T-helper 2 cell treated with Interferon-gamma antibody and Interleukin-4, amounts not matched to agents 100 ng/mL and 5 ng/mL, for 36 hours (primary cell): ENCODE data around the gene IFNA8. TPM values are rescaled to one million over a fixed set of nuclear protein-coding genes. Genes with fewer than 3 reads are reported as not detected.
"Not testable (repeated sequence)": the region's sequence is repeated elsewhere in the genome, so short reads cannot be mapped to it uniquely, and the experiment has no call there.

Source experiments
- intact Hi-C: fragments of 100-400 bp; cut with micrococcal nuclease; formaldehyde crosslinking; loops from one replicate; pipeline ENCODE4 v1.15.1; 2023
- total RNA-seq: library from RNA; stranded (reverse); gene quantifications from 2 replicates; pipeline ENCODE4 v1.2.3, GENCODE V29; 2022

IFNA8 gene
- total RNA-seq, 1 donor from 2014 or later: not detected

DNA sequence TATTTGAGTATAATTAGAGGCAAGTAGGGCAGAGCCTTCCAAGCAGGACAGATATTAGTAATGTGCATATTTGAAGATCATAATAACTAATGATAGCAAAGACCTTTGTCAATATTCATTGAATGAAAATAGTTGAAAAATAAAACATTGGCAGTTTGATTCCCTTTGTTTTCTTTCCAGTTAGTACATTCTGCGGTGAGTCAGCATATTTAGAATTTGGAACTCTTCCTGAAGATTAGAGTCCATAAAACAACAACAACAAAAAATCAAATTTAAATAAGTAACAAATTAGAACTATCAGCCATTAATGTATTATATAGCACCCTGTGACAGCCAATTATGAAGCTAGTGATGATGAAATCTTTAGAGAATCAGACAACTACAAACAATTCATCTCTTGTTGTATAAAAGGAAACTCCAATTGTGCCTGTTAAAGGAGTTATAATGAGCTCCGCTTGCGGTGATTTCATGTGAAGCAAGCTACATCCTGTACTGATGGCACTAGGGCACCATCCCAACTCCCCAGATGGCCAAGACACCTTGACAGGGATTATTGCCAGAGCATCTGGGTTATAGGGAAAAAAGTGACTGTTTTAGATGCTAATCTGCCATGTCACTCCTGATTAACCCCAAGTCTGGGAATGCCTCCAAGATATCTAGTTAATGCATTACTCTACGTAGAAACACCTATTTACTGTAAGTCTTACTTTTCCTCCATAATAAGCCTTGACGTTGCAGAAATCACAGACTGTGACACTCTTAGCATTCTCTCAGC is 6.8 kb downstream of the IFNA8 start:
- intact Hi-C loops: no loop called here

DNA sequence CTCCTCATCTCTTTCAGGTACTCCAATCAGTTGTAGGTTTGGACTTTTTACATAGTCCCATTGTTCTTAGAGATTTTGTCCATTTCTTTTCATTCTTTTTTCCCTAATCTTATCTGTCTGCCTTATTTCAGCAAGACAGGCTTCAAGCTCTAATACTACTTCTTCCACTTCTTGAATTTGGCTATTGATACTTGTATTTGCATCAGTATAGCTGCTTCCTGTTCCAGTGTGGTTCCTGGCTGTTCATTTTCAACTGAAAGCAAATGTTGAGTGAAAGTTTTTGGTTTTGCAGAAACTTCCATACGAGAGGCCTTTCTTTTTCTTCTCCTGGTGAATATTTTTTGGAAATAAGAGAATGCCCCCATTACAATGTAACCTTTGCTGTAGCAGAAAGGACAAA is 19.3 kb downstream of the IFNA8 start:
- intact Hi-C loops: no loop called here

DNA sequence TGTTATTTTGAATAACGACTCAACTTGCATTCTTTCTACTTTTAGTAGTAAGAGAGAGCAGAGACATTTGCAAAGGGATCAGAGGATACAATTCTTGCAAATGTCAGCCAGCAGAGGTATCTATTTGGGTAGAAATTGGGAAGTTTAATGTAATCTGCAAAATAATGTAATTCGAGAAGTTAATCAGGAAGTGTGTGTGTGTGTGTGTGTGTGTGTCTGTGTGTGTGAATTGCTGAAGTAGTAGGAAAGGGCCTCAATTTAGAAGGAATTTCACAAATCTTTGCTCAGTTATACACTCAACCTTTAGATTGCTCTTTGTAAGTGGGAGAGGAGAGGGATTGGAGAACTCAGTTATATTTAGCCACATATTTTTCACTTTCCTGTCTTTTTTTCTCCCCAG is 20.3 kb downstream of the IFNA8 start:
- intact Hi-C loops: no loop called here

DNA sequence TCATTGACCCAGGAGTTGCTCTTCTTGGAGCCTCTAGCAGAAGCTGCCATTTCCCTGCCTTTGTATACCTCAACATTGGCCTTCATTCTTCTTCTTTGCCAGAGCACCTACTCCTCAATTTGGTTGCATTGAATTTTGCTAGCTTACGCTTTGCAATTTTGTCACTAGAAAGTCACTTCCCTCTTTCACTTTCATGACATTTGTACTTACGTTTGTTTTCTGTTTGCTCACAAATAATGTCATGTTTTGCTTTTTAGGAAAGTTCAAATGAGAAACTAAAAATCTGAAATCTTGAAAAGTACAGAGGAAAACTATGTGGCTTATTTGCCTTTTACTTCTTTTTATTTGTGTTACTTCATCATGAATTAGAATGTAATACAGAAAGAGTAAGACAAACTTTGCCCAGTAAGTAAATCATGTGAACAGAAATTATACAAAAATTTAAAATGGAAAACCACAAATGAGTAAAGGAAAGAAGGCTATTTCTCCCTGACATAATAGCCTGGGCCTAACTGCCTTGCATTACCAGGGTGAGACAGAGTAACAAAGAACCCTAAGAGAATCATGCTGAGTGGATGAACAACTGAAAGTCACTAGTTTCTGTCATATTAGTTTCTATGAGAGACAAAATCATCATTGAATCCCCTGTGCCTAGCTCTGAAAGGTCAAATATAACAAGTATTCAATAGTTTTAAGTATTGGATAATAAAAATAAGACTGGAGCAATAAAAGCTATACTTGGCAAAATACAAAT is 23.9 kb downstream of the IFNA8 start:
- intact Hi-C loops: no loop called here

DNA sequence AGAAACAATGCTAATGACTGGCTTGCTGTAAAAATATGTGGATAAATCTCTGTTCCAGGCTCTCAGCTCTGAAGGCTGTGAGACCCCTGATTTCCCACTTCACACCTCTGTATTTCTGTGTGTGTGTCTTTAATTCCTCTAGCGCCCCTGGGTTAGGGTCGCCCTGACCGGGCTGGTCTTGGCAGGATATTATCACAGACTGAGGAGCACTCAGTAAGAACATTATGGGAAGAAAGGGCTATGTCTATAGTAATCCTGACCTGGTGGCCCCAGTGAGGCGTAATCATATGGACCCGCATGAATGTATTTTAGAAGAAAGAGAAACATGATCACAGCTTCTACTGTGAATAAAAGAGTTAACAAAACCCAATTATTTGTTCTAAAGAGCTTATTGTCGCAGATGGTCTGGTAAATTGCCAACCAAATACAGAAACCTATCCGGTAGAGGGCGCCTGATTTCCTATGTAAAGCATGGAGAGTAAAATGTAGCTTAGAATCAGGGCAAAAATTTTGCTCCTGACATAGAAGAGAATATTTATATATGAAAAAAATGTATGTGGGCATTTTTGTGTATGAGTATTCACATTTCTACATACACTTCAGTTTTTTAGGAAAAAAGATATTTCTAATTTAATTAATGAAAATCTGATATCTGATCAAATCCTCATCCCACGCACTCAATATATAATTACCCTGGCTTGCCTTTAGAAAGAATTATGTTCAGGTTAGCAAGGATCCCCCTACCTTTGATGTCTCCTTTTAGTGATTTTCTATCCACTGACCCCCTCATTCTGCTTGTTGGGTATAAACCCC is 25.5 kb downstream of the IFNA8 start:
- intact Hi-C loops: no loop called here

DNA sequence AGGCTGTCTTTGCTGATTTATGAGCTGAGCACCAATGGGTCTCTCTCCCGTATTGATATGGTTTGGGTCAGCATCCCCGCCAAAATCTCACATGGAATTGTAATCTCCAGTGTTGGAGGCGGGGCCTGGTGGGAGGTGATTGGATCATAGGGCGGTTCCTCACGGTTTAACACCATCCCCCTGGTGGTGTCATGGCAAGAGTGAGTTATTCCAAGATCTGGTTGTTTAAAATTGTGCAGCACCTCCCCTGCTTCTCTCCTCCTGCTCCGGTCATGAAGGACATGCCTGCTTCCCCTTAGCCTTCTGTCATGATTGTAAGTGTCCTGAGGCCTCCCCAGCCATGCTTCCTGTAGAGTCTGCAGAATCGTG is 26.1 kb downstream of the IFNA8 start:
- intact Hi-C loops: not testable (repeated sequence)

DNA sequence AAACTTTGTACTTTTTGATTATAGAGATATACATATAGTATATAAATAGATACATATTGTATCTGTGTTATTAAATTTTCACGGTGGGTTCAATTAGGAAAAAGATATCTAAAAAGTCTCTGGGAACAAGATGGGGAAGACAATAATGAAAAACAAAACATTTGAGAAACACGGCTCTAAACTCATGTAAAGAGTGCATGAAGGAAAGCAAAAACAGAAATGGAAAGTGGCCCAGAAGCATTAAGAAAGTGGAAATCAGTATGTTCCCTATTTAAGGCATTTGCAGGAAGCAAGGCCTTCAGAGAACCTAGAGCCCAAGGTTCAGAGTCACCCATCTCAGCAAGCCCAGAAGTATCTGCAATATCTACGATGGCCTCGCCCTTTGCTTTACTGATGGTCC is 31.2 kb downstream of the IFNA8 start, which contains the start of gene IFNA1:
Gene IFNA1 (plus strand): TSS at position 301 of the 400 bp plus-strand sequence. CDS start 69 bp downstream, at position 370.
- intact Hi-C loops: no loop called here

DNA sequence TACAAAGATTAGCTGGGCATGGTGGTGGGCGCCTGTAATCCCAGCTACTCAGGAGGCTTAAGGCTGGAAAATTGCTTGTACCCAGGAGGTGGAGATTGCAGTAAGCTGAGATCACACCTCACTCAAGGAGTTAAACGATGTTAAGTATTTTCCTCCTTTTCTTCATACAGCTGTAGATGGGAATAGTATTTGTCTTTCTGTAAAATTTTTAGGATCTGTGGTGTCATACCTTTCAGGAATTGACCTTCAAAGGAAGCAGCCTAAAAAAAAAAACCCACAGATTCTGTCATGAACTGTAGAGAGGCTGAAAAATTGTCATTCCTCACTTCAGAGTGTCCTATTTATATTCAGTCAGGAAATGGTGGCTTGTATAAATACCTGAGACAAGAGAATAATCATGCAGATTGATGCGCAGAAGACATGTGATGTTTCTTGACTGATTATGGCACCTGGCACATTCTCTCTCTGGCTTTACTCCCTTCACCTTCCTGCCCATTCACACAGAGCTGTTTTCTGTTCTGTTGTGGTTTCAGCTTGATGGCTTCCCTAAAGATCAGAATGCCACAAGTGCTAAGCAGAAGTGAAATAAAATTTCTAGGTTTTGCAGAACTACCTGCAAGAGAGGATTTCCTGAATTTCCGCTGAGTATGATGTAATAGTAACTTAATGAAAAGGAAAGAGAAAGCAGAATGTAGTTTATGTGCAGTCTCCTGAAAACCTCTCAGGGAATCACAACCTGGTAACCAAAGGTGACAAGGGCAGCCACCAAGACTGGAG is 35.1 kb downstream of the IFNA8 start:
- intact Hi-C loops: no loop called here

DNA sequence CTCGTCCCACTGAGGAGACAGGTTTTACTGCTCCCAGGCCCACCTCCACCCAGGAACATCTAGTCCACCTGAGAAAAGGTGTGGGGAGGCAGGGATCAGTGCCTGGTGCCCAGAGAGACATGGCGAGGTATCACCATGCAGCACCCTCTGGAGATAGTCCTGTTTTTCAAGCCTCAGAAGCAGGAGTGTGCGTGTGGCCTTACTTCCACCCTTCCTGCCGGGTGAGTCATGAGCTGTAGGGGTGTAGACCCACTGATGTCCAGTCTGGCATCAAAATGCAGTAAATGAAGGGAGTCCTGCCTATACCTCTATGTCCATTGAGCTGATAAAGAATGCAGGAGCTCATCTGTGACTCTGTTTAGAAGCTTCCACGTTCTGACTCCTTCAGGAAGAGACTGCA is 40.4 kb downstream of the IFNA8 start:
- intact Hi-C loops: not testable (repeated sequence)

DNA sequence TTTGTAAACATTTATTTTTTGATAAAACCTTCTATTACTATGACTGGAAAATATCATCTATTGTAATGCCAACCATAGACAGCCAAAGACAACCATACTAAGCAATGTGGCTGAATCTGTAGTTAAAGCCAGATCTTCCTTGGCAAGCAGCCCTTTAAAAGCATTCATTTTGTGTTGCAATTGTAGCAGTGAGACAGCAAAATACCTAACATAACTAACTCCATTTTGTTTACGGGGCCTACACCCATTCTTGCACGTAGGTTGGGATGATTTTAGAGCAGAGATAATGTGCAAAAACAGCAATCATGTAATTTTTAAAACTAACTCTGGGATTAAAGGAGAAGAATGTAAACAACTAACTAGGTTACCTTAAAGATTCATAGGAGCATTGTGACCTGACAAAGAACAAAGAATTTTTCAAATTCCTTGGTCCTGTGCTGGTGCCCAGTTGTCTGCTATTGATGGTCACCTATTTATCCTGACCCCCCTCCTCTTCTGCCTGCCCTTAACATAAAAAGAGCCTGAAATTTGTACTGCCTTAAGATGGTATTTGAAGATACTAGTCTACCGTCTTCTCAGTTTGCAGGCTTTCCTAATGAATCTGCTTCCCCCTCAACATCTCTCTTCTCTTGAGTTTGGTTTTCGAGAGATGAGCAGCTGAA is 41.9 kb downstream of the IFNA8 start:
- intact Hi-C loops: loop anchor here (10.0 kb wide), 1 partner anchor 236 kb away; the partner anchor contains the start of gene IFNA16

DNA sequence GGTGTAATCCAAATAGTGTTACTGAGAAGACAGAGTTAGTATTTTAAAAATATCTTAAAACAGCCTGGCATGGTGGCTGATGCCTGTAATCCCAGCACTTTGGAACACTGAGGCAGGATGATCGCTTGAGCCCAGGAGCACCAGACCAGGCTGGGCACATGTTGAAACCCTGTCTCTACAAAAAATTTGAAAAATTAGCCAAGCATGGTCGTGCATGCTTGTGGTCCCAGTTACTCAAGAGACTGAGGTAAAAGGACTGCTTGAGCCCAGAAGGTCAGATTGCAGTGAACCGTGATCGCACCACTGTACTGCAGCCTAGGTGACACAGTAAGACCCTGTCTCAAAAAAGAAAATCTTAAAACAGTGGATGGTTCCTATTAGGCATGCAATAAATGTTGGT is 43.8 kb downstream of the IFNA8 start:
- intact Hi-C loops: loop anchor here (10.0 kb wide), 1 partner anchor 238 kb away; the partner anchor contains the start of gene IFNA16

DNA sequence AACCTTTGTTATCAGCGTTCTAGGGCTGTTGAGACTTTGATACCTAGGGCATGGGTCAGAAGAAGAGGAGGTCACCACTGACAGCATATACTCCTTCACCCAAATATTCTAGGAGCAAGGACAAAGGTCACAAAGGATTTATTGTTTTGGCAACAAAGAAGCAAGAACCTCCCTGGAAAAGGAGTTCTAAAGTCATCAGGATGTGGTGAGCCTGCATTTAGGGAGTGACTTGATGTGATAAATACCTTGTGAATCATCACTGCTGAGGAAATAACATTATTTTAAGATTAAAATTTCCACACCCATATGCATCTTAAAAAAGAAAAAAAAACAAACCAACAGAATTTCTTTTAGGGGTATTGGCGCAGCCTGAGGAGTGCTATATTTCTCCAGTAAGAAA is 45.2 kb downstream of the IFNA8 start:
- intact Hi-C loops: loop anchor here (10.0 kb wide), 1 partner anchor 239 kb away; the partner anchor contains the start of gene IFNA16

DNA sequence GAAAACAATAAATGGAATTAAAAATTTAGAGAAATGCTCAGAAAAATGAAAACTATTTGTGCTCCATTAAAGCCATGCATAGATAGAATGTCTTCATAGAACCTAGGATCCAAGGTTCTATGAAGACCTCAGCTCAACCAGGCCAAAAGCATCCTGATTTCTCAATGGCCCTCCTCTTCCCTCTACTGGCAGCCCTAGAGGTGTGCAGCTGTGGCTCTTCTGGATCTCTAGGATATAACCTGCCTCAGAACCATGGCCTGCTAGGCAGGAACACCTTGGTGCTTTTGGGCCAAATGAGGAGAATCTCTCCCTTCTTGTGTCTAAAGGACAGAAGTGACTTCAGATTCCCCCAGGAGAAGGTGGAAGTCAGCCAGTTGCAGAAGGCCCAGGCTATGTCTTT is 46.4 kb downstream of the IFNA8 start:
- intact Hi-C loops: loop anchor here (1.0 to 10.0 kb wide), 2 partner anchors 129 to 241 kb away; partner anchors contain the start of gene IFNA16

Other genes starting within 250 kb of the IFNA8 start
- gene IFNA21, start 242.5 kb upstream of the IFNA8 start, total RNA-seq: not detected in 2 replicates
- not detected in 2 replicates for gene IFNA4, start 221.5 kb upstream of the IFNA8 start, total RNA-seq
- not detected in 2 replicates for gene IFNA7, start 206.9 kb upstream of the IFNA8 start, total RNA-seq
- not detected in 2 replicates for gene IFNA10, start 202.0 kb upstream of the IFNA8 start, total RNA-seq
- gene IFNA16, start 191.8 kb upstream of the IFNA8 start, total RNA-seq: not detected in 2 replicates
- not detected in 2 replicates for gene IFNA17, start 180.9 kb upstream of the IFNA8 start, total RNA-seq
- gene IFNA14, start 169.1 kb upstream of the IFNA8 start, total RNA-seq: not detected in 2 replicates
- gene IFNA5, start 103.8 kb upstream of the IFNA8 start, total RNA-seq: not detected in 2 replicates
- 17.1 and 17.2 TPM in 2 replicates for gene KLHL9, start 73.7 kb upstream of the IFNA8 start, total RNA-seq
- gene IFNA6, start 58.2 kb upstream of the IFNA8 start, total RNA-seq: not detected in 2 replicates
- gene IFNA13, start 41.1 kb upstream of the IFNA8 start, total RNA-seq: not detected in 2 replicates
- not detected in 2 replicates for gene IFNA2, start 23.7 kb upstream of the IFNA8 start, total RNA-seq
- not detected in 2 replicates for gene IFNA1, start 31.3 kb downstream of the IFNA8 start, total RNA-seq
- gene IFNE, start 73.2 kb downstream of the IFNA8 start, total RNA-seq: not detected in 2 replicates